Measurements from ENCODE around the gene MICAL3. TPM values are rescaled to one million over a fixed set of nuclear protein-coding genes. Genes with fewer than 3 reads are reported as not detected.

The MICAL3 gene
- total and polyA plus RNA-seq, 2 experiments from 2014 or later: 6.1 to 25.1 TPM

DNA sequence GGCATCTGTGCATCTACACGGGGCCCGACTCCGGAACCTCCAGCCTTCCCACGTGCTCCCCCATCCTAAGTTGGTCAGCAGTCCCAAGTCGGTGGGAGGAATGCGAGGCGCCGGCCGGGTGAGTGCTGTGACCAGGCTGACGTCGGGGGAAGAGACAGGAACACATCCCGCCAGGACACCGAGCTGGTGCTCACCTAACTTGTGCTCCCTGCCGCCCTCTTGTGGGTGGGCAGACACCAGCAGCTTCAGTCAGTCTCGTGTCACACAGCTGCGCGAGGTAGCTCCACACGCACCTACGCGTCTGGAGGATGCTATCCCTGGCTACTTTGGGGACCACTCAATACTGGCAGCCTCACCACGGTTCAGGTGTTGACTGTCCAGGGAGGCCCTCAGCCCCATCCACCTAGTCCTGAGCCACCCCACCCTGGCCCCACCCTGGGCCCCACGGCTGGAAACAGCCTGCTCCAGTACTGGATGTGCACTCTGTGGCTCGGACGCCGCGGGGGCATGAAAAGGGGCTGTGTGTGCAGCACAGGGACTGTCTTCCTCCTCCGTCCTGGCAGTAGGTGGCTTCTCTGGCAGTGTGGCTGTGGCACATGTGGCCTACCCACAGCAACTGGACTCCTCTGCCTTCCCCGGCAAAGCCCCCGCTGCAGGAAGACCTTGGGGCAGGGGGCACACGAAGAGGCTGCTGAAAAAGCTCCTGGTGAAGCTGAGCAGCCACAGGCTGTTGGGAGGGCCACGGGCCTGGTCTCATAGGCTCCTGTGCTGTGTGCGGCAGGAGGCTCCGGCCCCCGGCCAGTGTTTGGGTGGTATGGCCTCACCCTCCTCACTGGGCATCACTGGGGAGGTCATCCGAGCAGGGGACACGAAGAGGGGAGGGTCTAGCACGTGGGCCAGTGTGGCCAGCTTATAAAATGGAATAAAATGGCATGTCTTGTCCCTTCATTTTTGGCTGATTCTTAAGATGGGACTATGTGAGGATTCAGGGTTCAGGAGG lies 238.9 kb downstream of the MICAL3 start:
- Histone ChIP-seq H3F3A (ENCODE audit: insufficient read depth) (no peaks in the 10 kb centered on the region), H3K4me2 (ENCODE audit: unreplicated experiment) (no peak overlapping the region), H3K9me3 (ENCODE audit: low read depth) (no peaks in the 10 kb centered on the region), H3K9ac (no peak overlapping the region), H3K4me1 (ENCODE audit: insufficient read depth) (peaks cover 15% of the 10 kb centered on the region), H2AFZ (no peak overlapping the region), H3K79me2 (ENCODE audit: insufficient read depth) (no peaks in the 10 kb centered on the region), H4K20me1 (ENCODE audit: insufficient read depth) (no peaks in the 10 kb centered on the region), H3K36me3 (ENCODE audit: low read depth) (no peaks in the 10 kb centered on the region), H3K27me3 (replicated peaks; ENCODE audit: insufficient read depth) (no peaks in the 10 kb centered on the region), H3K9me2 (ENCODE audit: insufficient read depth) (no peaks in the 10 kb centered on the region), H3K27ac (no peak overlapping the region), H3K4me3 (no peak overlapping the region)
- 82 to 87% methylated on average over 25 to 37 of the region's 37 CpGs for WGBS, 2 experiments (ENCODE audit: low coverage in 1 of 2, low lambda C conversion rate in 2 of 2, missing lambda C conversion rate in 2 of 2)
- DNase-seq: peak; percentile 49
- TF ChIP-seq EZH2 (IDR thresholded peaks at IDR 0.05; ENCODE audit: insufficient read depth, poor library complexity, severe bottlenecking) (no peak), EZH2phosphoT487 (IDR thresholded peaks at IDR 0.05; ENCODE audit: insufficient read depth, low read depth) (no peak)
- in situ Hi-C loops (cut with MboI): loop anchor here (10.0 kb wide), 1 partner anchor 59 kb away; no protein-coding TSS in a partner anchor

DNA sequence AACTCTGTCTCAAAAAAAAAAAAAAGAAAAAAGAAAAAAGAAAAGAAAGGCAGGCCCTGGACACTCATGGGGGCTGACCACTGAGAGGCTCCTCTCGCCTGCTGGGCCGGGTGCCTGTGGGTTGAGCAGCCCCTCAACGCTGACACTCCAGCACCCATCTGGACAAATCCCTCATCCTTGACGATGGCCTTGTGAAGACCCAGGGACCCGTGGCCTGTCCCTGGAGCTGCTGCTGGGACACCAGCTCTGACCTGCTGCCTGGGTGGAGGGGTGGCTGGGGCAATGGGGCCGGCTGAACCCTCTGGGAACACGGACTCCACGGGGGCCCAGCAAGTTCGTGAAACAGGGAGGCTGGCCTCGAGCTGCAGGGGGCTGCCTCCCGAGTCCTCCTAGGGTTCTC lies 239.6 kb downstream of the MICAL3 start:
- in situ Hi-C loops (cut with MboI): loop anchor here (10.0 kb wide), 1 partner anchor 60 kb away; no protein-coding TSS in a partner anchor
- Histone ChIP-seq H2AFZ (no peak overlapping the region), H3K4me2 (ENCODE audit: unreplicated experiment) (no peak overlapping the region), H3K9me2 (ENCODE audit: insufficient read depth) (no peaks in the 10 kb centered on the region), H3K4me1 (ENCODE audit: insufficient read depth) (peaks cover 15% of the 10 kb centered on the region), H3K4me3 (no peak overlapping the region), H3K27ac (no peak overlapping the region), H3K9ac (no peak overlapping the region), H3K79me2 (ENCODE audit: insufficient read depth) (no peaks in the 10 kb centered on the region), H4K20me1 (ENCODE audit: insufficient read depth) (no peaks in the 10 kb centered on the region), H3K27me3 (replicated peaks; ENCODE audit: insufficient read depth) (no peaks in the 10 kb centered on the region), H3K9me3 (ENCODE audit: low read depth) (no peaks in the 10 kb centered on the region), H3F3A (ENCODE audit: insufficient read depth) (no peaks in the 10 kb centered on the region), H3K36me3 (ENCODE audit: low read depth) (no peaks in the 10 kb centered on the region)
- no peak for TF ChIP-seq EZH2 (IDR thresholded peaks at IDR 0.05; ENCODE audit: insufficient read depth, poor library complexity, severe bottlenecking)
- WGBS, 2 experiments (ENCODE audit: low coverage in 1 of 2, low lambda C conversion rate in 2 of 2, missing lambda C conversion rate in 2 of 2): 87 to 91% methylated on average over 11 of the region's 11 CpGs
- no peak for DNase-seq

DNA sequence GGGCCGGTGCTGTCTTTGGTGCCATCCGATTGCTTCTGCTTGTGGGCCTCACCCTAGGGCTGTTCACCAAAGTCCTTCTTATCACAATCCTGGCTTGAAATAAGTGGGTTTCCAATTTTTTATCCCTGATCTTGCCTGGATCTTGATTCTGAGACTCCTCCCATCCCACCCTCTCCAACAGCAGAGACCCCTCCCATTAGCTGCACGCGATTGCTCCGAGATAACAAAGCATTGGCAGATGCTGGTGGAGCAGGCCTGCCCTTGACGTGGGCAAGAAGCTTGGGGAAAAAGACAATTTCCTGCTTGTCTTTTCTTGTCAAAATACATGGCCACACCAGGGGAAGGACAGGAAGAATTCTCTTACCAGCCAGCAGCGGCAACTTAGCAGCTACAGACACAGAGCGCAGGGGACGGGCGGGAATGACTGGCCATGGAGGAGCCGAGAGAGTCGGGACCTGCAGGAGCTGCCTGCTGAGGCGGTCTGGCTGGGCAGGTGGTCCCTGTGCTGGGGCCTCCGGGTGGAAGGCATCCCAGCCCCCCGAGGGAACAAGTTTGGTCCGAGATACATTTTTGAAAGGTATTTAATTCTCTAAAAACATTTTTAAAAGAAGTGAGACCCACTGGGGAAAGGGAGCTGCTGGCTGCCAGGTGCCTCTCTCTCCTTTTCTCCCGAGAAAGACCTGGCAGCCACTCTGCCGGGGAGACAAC lies 240.4 kb downstream of the MICAL3 start:
- Histone ChIP-seq H3K27ac (no peak overlapping the region), H3K9me3 (ENCODE audit: low read depth) (no peaks in the 10 kb centered on the region), H2AFZ (no peak overlapping the region), H3K79me2 (ENCODE audit: insufficient read depth) (no peaks in the 10 kb centered on the region), H3K4me2 (ENCODE audit: unreplicated experiment) (no peak overlapping the region), H3K9ac (no peak overlapping the region), H3K9me2 (ENCODE audit: insufficient read depth) (no peaks in the 10 kb centered on the region), H3K4me3 (no peak overlapping the region), H4K20me1 (ENCODE audit: insufficient read depth) (no peaks in the 10 kb centered on the region), H3K36me3 (ENCODE audit: low read depth) (no peaks in the 10 kb centered on the region), H3F3A (ENCODE audit: insufficient read depth) (no peaks in the 10 kb centered on the region), H3K4me1 (ENCODE audit: insufficient read depth) (peaks cover 15% of the 10 kb centered on the region), H3K27me3 (replicated peaks; ENCODE audit: insufficient read depth) (no peaks in the 10 kb centered on the region)
- in situ Hi-C loops (cut with MboI): loop anchor here (10.0 kb wide), 1 partner anchor 61 kb away; no protein-coding TSS in a partner anchor
- WGBS, 2 experiments (ENCODE audit: low coverage in 1 of 2, low lambda C conversion rate in 2 of 2, missing lambda C conversion rate in 2 of 2): 69 to 70% methylated on average over 18 of the region's 18 CpGs
- no peak for DNase-seq
- no peak for TF ChIP-seq EZH2phosphoT487 (IDR thresholded peaks at IDR 0.05; ENCODE audit: insufficient read depth, low read depth)
- TF ChIP-seq EZH2 (IDR thresholded peaks at IDR 0.05; ENCODE audit: insufficient read depth, poor library complexity, severe bottlenecking): no peak

DNA sequence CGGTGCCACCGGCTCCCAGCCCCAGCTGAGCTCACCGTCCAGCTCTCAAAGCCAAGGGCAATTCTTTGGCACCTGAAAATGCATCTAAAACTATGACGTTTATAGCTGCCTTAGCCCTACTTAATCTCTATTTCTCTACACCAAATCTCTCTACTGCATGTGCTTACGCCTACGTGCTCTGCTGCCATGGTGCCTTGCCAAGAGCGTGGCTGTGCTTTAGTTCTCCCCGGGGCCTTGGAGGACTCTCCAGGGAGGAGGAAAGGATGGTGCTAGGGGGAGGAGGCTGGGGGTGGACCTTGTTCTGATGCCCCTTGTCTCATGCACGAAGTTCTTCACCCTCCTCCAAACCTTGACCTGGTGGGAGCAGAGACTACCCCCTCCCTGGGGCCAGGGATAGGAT lies 241.0 kb downstream of the MICAL3 start:
- Histone ChIP-seq H2AFZ (no peak overlapping the region), H3K4me1 (ENCODE audit: insufficient read depth) (peaks cover 15% of the 10 kb centered on the region), H3F3A (ENCODE audit: insufficient read depth) (no peaks in the 10 kb centered on the region), H3K9me3 (ENCODE audit: low read depth) (no peaks in the 10 kb centered on the region), H3K9me2 (ENCODE audit: insufficient read depth) (no peaks in the 10 kb centered on the region), H3K9ac (no peak overlapping the region), H3K4me2 (ENCODE audit: unreplicated experiment) (no peak overlapping the region), H3K27me3 (replicated peaks; ENCODE audit: insufficient read depth) (no peaks in the 10 kb centered on the region), H3K79me2 (ENCODE audit: insufficient read depth) (no peaks in the 10 kb centered on the region), H3K4me3 (no peak overlapping the region), H3K36me3 (ENCODE audit: low read depth) (no peaks in the 10 kb centered on the region), H3K27ac (no peak overlapping the region), H4K20me1 (ENCODE audit: insufficient read depth) (no peaks in the 10 kb centered on the region)
- no peak for DNase-seq
- no peak for TF ChIP-seq EZH2 (IDR thresholded peaks at IDR 0.05; ENCODE audit: insufficient read depth, poor library complexity, severe bottlenecking)
- no peak for TF ChIP-seq EZH2phosphoT487 (IDR thresholded peaks at IDR 0.05; ENCODE audit: insufficient read depth, low read depth)
- WGBS, 2 experiments (ENCODE audit: low coverage in 1 of 2, low lambda C conversion rate in 2 of 2, missing lambda C conversion rate in 2 of 2): 72 to 74% methylated on average over 9 of the region's 9 CpGs
- in situ Hi-C loops (cut with MboI): loop anchor here (10.0 kb wide), 1 partner anchor 61 kb away; no protein-coding TSS in a partner anchor

Measured in GM23248 (cell line).